Measurements from ENCODE around the gene TTLL1.

DNA sequence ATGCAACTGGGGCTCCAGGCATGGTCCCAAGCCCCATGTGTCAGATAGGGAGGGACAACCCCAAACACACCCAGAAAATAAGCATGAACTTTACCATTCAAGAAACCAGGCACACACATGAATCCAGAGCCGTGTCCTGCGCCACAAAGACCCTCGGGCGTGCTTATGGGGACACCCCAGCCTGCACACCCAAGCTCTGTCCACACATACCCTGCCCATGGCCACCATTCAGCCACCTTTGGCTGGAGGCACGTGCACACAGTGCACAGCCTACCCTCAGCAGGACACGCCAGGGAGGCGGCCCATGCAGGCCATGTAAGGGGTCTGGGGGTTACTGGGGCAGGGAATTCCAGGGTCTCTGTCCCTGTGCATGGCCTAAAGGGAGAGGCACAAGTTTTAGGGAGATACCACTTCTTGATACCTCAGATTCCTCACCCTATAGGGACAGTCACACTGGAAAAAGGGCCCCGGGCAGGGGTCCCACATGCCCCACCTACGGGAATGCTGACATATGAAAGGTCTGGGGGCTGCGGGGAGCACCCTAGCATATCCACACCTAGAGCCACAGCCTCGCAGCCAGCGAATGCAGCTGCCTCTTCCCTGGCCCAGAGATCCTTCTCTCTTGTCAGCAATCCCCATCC is 94.8 kb downstream of the TTLL1 start:
- TF ChIP-seq, protein P1, sequence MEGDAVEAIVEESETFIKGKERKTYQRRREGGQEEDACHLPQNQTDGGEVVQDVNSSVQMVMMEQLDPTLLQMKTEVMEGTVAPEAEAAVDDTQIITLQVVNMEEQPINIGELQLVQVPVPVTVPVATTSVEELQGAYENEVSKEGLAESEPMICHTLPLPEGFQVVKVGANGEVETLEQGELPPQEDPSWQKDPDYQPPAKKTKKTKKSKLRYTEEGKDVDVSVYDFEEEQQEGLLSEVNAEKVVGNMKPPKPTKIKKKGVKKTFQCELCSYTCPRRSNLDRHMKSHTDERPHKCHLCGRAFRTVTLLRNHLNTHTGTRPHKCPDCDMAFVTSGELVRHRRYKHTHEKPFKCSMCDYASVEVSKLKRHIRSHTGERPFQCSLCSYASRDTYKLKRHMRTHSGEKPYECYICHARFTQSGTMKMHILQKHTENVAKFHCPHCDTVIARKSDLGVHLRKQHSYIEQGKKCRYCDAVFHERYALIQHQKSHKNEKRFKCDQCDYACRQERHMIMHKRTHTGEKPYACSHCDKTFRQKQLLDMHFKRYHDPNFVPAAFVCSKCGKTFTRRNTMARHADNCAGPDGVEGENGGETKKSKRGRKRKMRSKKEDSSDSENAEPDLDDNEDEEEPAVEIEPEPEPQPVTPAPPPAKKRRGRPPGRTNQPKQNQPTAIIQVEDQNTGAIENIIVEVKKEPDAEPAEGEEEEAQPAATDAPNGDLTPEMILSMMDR (IDR thresholded peaks at IDR 0.05) = no peak
- no peak for TF ChIP-seq POLR2A (IDR thresholded peaks at IDR 0.05)

All from esophagus squamous epithelium (tissue), 4 donors.